D721Med (cell line): ENCODE data around the gene ADIPOR2.

Source experiments
- DNase-seq: peaks from one replicate; pipeline ENCODE4 v3.0.0; 2011; ENCODE audit warnings: low spot score; ENCODE audit not compliant: insufficient read length
- FAIRE-seq: peaks from 2 replicates; lab custom pipeline; 2011; peaks lifted over from hg19 to GRCh38; lab: Jason Lieb, UNC
- TF ChIP-seq, protein P1 (sequence below): IDR thresholded peaks from 2 replicates; pipeline ENCODE4 v1.5.1; 2012; ENCODE audit warnings: mild to moderate bottlenecking, control low read depth; ENCODE audit not compliant: insufficient read depth; ENCODE audit errors: missing control alignments

The ADIPOR2 gene

GRCh38 chr12:1826401-1826800, 135.5 kb downstream of the ADIPOR2 start:
- DNase-seq (no peak), FAIRE-seq (no peak)
- TF ChIP-seq, protein P1, sequence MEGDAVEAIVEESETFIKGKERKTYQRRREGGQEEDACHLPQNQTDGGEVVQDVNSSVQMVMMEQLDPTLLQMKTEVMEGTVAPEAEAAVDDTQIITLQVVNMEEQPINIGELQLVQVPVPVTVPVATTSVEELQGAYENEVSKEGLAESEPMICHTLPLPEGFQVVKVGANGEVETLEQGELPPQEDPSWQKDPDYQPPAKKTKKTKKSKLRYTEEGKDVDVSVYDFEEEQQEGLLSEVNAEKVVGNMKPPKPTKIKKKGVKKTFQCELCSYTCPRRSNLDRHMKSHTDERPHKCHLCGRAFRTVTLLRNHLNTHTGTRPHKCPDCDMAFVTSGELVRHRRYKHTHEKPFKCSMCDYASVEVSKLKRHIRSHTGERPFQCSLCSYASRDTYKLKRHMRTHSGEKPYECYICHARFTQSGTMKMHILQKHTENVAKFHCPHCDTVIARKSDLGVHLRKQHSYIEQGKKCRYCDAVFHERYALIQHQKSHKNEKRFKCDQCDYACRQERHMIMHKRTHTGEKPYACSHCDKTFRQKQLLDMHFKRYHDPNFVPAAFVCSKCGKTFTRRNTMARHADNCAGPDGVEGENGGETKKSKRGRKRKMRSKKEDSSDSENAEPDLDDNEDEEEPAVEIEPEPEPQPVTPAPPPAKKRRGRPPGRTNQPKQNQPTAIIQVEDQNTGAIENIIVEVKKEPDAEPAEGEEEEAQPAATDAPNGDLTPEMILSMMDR: no peak

- TF ChIP-seq, protein P1: no peak
- FAIRE-seq (no peak), DNase-seq (no peak)
These were observed 136.2 kb downstream of the ADIPOR2 start for GRCh38 chr12:1826867-1827705.

GRCh38 chr12:1827826-1828805, 137.2 kb downstream of the ADIPOR2 start:
- DNase-seq: no peak
- FAIRE-seq: no peak
- TF ChIP-seq, protein P1: no peak

GRCh38 chr12:1828856-1829255, 138.0 kb downstream of the ADIPOR2 start:
- DNase-seq (no peak), FAIRE-seq (no peak)
- TF ChIP-seq, protein P1: no peak

DNA sequence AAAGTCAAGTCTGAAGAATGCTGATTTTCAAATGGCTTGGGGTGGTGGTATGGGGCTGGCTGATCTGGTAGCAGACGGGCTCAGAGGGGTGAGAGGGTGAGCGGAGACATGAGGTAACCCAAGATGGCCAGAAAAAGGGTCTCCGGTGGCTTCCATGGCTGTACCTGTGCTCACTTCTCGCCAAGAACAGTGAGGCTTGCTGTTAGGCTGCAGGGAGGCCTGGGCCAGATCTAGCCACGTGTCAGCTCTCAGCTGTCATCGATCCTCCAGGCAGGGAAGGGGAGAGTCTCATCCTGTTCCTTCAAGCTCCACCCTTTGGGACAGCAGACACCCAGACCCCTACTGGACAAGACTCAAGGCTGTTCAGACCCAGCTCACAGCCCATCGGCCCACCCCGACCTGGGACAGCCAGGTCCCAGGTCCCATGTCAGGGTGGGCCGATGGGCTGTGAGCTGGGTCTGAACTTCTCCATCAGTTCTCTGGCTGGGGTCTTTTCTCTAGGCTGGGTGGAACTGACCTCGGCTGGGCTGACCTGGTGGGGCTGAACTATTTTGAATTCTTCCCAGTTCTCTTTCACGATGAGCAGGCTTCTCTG, 138.5 kb downstream of the ADIPOR2 start:
- no peak for DNase-seq
- FAIRE-seq: no peak

DNA sequence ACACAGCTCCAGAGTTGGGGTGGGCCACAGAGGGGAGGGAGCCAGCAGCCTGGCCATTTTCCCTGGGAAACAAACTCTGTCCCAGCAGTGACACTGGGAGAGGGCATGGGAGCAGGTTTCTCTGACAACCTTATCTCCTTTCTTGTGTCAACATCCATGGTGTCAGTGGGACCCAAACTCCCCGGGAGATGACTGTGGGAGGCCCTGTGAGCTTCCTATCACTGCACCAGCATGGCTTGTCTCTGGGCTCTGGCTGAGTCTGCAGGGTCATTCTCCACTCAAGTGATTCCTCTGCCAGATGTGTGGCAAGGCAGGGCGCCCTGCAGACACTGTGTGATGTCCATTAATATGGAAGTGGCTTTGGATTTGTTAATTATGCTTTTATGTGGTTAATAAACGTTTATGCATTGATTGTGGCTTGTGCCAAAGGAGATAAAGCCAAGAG, 139.6 kb downstream of the ADIPOR2 start:
- DNase-seq (no peak), FAIRE-seq (no peak)
- TF ChIP-seq, protein P1: no peak

More for the DNA sequence above, 138.5 kb downstream of the ADIPOR2 start:
- TF ChIP-seq, protein P1: no peak
